T-cell (primary cell): Measurements from ENCODE around the gene P4HB. TPM values are rescaled to one million over a fixed set of nuclear protein-coding genes. Genes with fewer than 3 reads are reported as not detected.

Experiments used
- ATAC-seq, 4 experiments: fragments of 200-7000 bp in 3 of 4; fragments of 150-1000 bp in 1 of 4; cut with Tn5 transposase; replicated peaks in 1 of 4; 1 replicate in 3 of 4; 2 replicates in 1 of 4; pipeline ENCODE4 v1.10.0; 2021; ENCODE audit warnings: moderate library complexity in 3 of 4, mild to moderate bottlenecking in 2 of 4, moderate number of reproducible peaks in 1 of 4
- CTCF ChIA-PET, 2 donors: fragments of 300-600 bp; sonication (Branson Sonifier 250); formaldehyde crosslinking; loops; one replicate each; lab custom pipeline; 2022; ENCODE audit warnings: antibody characterized with exemption in 2 of 2; lab: Charles Lee
- POLR2A ChIA-PET, 2 donors: fragments of 300-600 bp; sonication (Branson Sonifier 250); formaldehyde crosslinking; loops; one replicate each; lab custom pipeline; 2022; ENCODE audit warnings: antibody characterized with exemption in 2 of 2; lab: Charles Lee
- DNase-seq, 35 experiments: peaks; one replicate each; pipeline versions ENCODE4 v3.0.0 to v3.0.0-alpha.2; 2013 to 2023
- H3K27ac ChIP-seq: one replicate; pipeline ENCODE4 v1.5.1; 2013; ENCODE audit warnings: low read length
- H3K27me3 ChIP-seq, 2 experiments: replicated peaks in 1 of 2; 1 replicate in 1 of 2; 2 replicates in 1 of 2; pipeline versions ENCODE4 v1.6.1 to v1.7.0; 2013; ENCODE audit warnings: low read length in 1 of 2, mixed read lengths in 1 of 2; ENCODE audit not compliant: control insufficient read depth in 2 of 2, insufficient read depth in 2 of 2; ENCODE audit errors: extremely low read depth in 1 of 2
- H3K36me3 ChIP-seq, 2 donors: 1 replicate in 1 of 2; 2 replicates in 1 of 2; pipeline versions ENCODE4 v1.6.1 to v1.7.0; 2013; ENCODE audit warnings: low read length in 1 of 2; ENCODE audit not compliant: control insufficient read depth in 2 of 2, insufficient read depth in 1 of 2; ENCODE audit errors: extremely low read depth in 1 of 2
- H3K4me1 ChIP-seq, 2 experiments: 1 replicate in 1 of 2; 2 replicates in 1 of 2; pipeline versions ENCODE4 v1.6.1 to v1.7.0; 2013; ENCODE audit warnings: low read length in 2 of 2, mixed read lengths in 1 of 2; ENCODE audit not compliant: insufficient read depth in 2 of 2, control insufficient read depth in 1 of 2; ENCODE audit errors: extremely low read depth in 1 of 2
- H3K4me3 ChIP-seq, 2 donors: 1 replicate in 1 of 2; 2 replicates in 1 of 2; pipeline versions ENCODE4 v1.5.1 to v1.7.0; 2013; ENCODE audit warnings: mild to moderate bottlenecking in 2 of 2, low read length in 1 of 2, moderate library complexity in 1 of 2; ENCODE audit not compliant: control insufficient read depth in 1 of 2; ENCODE audit errors: extremely low read depth in 1 of 2
- H3K9me3 ChIP-seq: 2 replicates; pipeline ENCODE4 v1.7.0; 2013
- H3K27ac Mint-ChIP-seq, 2 donors: one replicate each; pipeline ENCODE4 v1.8.0; 2020 to 2021; ENCODE audit warnings: mild to moderate bottlenecking in 2 of 2, mixed read lengths in 2 of 2
- H3K27me3 Mint-ChIP-seq, 2 donors: one replicate each; pipeline ENCODE4 v1.8.0; 2021 to 2022; ENCODE audit warnings: mixed read lengths in 2 of 2
- H3K36me3 Mint-ChIP-seq: one replicate; pipeline ENCODE4 v1.8.0; 2021; ENCODE audit warnings: mixed read lengths
- H3K4me1 Mint-ChIP-seq, 3 donors: one replicate each; pipeline ENCODE4 v1.8.0; 2020 to 2022; ENCODE audit warnings: mixed read lengths in 3 of 3, mild to moderate bottlenecking in 1 of 3
- H3K4me3 Mint-ChIP-seq, 3 donors: one replicate each; pipeline ENCODE4 v1.8.0; 2020 to 2022; ENCODE audit warnings: mild to moderate bottlenecking in 3 of 3, mixed read lengths in 3 of 3, moderate library complexity in 3 of 3
- H3K9me3 Mint-ChIP-seq, 3 donors: one replicate each; pipeline ENCODE4 v1.8.0; 2020 to 2022; ENCODE audit warnings: mixed read lengths in 3 of 3
- WGBS: methylation state at CpG from one replicate; pipeline ENCODE4 v1.1.5; 2013; ENCODE audit warnings: missing lambda C conversion rate; ENCODE audit not compliant: insufficient coverage; 5-methylcytosine and 5-hydroxymethylcytosine counted together
- total RNA-seq, 35 experiments: library from RNA in 6 of 35; stranded (reverse) in 6 of 35; fragments of 120-200 nt in 1 of 35; gene quantifications; one replicate each; pipeline versions ENCODE4 v1.2.1 to v1.2.4 and lab custom pipeline; 2013 to 2026

P4HB gene
- 100 to 1,000 TPM; 228 to 324 (median 269) TPM for total RNA-seq
- total RNA-seq (2013) = 229 TPM
- 185 to 506 (median 236) reads per million in 29 experiments for total RNA-seq (lab: John Stamatoyannopoulos, UW)

GRCh38 chr17:81859906-81860755 lies at the start of gene P4HB:
Gene P4HB (minus strand): TSS chr17:81860535. CDS start chr17:81860471, 64 bp downstream.
- DNase-seq = peak in 1 of 35 experiments; percentile 11
- Mint-ChIP-seq H3K27me3 (no peaks in the 10 kb centered on the region), H3K27ac (peak within 1 kb of the TSS; percentile 90 to 91), H3K4me3 (peak within 1 kb of the TSS; percentile 84 to 88 (median 85)), H3K4me1 (peaks cover 30 to 53% (median 46%) of the 10 kb centered on the region in 3 donors), H3K9me3 (no peaks in the 10 kb centered on the region), H3K36me3 (peaks cover 18% of the 10 kb centered on the region)
- H3K36me3 ChIP-seq = peaks cover 16 to 34% of the 10 kb centered on the region in 2 donors
- peaks cover 10 to 52% of the 10 kb centered on the region in 2 experiments for H3K4me1 ChIP-seq
- under 1% methylated on average over 93 of the region's 95 CpGs for WGBS
- CTCF ChIA-PET = no interaction called here
- H3K4me3 ChIP-seq = peak within 1 kb of the TSS; percentile 67 to 71
- peak in 3 of 4 experiments; percentile 27 to 29 (median 27) for ATAC-seq
- POLR2A ChIA-PET = interaction anchor here in 1 of 2 donors (0.5 kb wide), 1 partner anchor 13 kb away, joined by 8 read pairs; no protein-coding TSS in a partner anchor
- H3K9me3 ChIP-seq = no peaks in the 10 kb centered on the region
- no peaks in the 10 kb centered on the region for H3K27me3 ChIP-seq
- peak within 1 kb of the TSS; percentile 92 for H3K27ac ChIP-seq

- 93% methylated on average over 11 of the region's 12 CpGs for WGBS
- Histone ChIP-seq H3K9me3 (no peaks in the 10 kb centered on the region), H3K4me1 (peaks cover 5 to 26% of the 10 kb centered on the region in 2 experiments), H3K27ac (no peak overlapping the region), H3K27me3 (no peaks in the 10 kb centered on the region), H3K4me3 (no peak overlapping the region), H3K36me3 (peaks cover 50 to 66% of the 10 kb centered on the region in 2 donors)
- Mint-ChIP-seq H3K4me1 (peaks cover 7 to 9% (median 8%) of the 10 kb centered on the region in 3 donors), H3K27ac (no peak overlapping the region), H3K27me3 (no peaks in the 10 kb centered on the region), H3K36me3 (peaks cover 9% of the 10 kb centered on the region), H3K4me3 (peak overlapping the region; percentile 69 to 85 (median 82)), H3K9me3 (no peaks in the 10 kb centered on the region)
- ATAC-seq = no peak
- POLR2A ChIA-PET = no interaction called here
- CTCF ChIA-PET = no interaction called here
- no peak for DNase-seq
These were observed 48.9 kb upstream of the P4HB start for GRCh38 chr17:81909231-81909630.

- ATAC-seq = no peak
- H3K9me3 Mint-ChIP-seq = no peaks in the 10 kb centered on the region
- CTCF ChIA-PET = no interaction called here
- no peak overlapping the region for H3K27ac Mint-ChIP-seq
- POLR2A ChIA-PET = no interaction called here
- Histone ChIP-seq H3K27ac (no peak overlapping the region), H3K36me3 (peaks cover 46 to 65% of the 10 kb centered on the region in 2 donors), H3K9me3 (no peaks in the 10 kb centered on the region), H3K27me3 (no peaks in the 10 kb centered on the region), H3K4me1 (peaks cover 5 to 26% of the 10 kb centered on the region in 2 experiments), H3K4me3 (no peak overlapping the region)
- WGBS = 99% methylated on average over 11 of the region's 11 CpGs
- peaks cover 9% of the 10 kb centered on the region for H3K36me3 Mint-ChIP-seq
- no peak for DNase-seq
- peaks cover 7 to 9% (median 8%) of the 10 kb centered on the region in 3 donors for H3K4me1 Mint-ChIP-seq
- no peaks in the 10 kb centered on the region for H3K27me3 Mint-ChIP-seq
- H3K4me3 Mint-ChIP-seq = no peak overlapping the region
These were observed 48.5 kb upstream of the P4HB start for GRCh38 chr17:81908793-81909192.

- H3K27ac Mint-ChIP-seq = no peak overlapping the region
- DNase-seq = no peak
- Histone ChIP-seq H3K9me3 (no peaks in the 10 kb centered on the region), H3K4me1 (peaks cover 5 to 34% of the 10 kb centered on the region in 2 experiments), H3K36me3 (peaks cover 36 to 52% of the 10 kb centered on the region in 2 donors), H3K4me3 (no peak overlapping the region), H3K27me3 (peaks cover 0 to 11% of the 10 kb centered on the region in 2 experiments), H3K27ac (no peak overlapping the region)
- 96% methylated on average over 13 of the region's 26 CpGs for WGBS
- no peak overlapping the region for H3K4me3 Mint-ChIP-seq
- no peaks in the 10 kb centered on the region for H3K9me3 Mint-ChIP-seq
- ChIA-PET CTCF (no interaction called here), POLR2A (no interaction called here)
- no peaks in the 10 kb centered on the region for H3K27me3 Mint-ChIP-seq
- no peaks in the 10 kb centered on the region for H3K36me3 Mint-ChIP-seq
- ATAC-seq = no peak
- peaks cover 0 to 5% (median 3%) of the 10 kb centered on the region in 3 donors for H3K4me1 Mint-ChIP-seq
These were observed 47.1 kb upstream of the P4HB start for GRCh38 chr17:81907219-81908145.

- peaks cover 0 to under 1% of the 10 kb centered on the region in 2 donors for H3K27me3 Mint-ChIP-seq
- H3K4me3 ChIP-seq = no peak overlapping the region
- H3K4me1 Mint-ChIP-seq = peaks cover 0 to 3% (median 3%) of the 10 kb centered on the region in 3 donors
- DNase-seq (no peak), ATAC-seq (no peak)
- no peak overlapping the region for H3K4me3 Mint-ChIP-seq
- H3K36me3 Mint-ChIP-seq = no peaks in the 10 kb centered on the region
- no peak overlapping the region for H3K27ac ChIP-seq
- no peaks in the 10 kb centered on the region for H3K9me3 Mint-ChIP-seq
- ChIA-PET POLR2A (no interaction called here), CTCF (no interaction called here)
- WGBS = 93% methylated on average over 15 of the region's 15 CpGs
- H3K4me1 ChIP-seq = peaks cover 5 to 34% of the 10 kb centered on the region in 2 experiments
- no peaks in the 10 kb centered on the region for H3K9me3 ChIP-seq
- H3K27me3 ChIP-seq = peaks cover 0 to 14% of the 10 kb centered on the region in 2 experiments
- H3K36me3 ChIP-seq = peaks cover 31 to 45% of the 10 kb centered on the region in 2 donors
- no peak overlapping the region for H3K27ac Mint-ChIP-seq
These were observed 46.3 kb upstream of the P4HB start for GRCh38 chr17:81906476-81907218.
